Stimulated activated CD4-positive, alpha-beta T cell treated with anti-CD3 and anti-CD28 coated beads, TNF-alpha, amount 100 ng/mL, for 24 hours (primary cell): ENCODE measurements around the gene KANSL1.
"Not testable (repeated sequence)": the region's sequence is repeated elsewhere in the genome, so short reads cannot be mapped to it uniquely, and the experiment has no call there.

Source experiments
- DNase-seq, 3 experiments: peaks; one replicate each; pipeline ENCODE4 v3.0.0-alpha.2; 2020; ENCODE audit warnings: low read depth in 3 of 3

Gene KANSL1

GRCh38 chr17:46115699-46116098, 77.5 kb downstream of the KANSL1 start:
- no peak for DNase-seq

- DNase-seq, result not testable (repeated sequence)
Measured at GRCh38 chr17:46111236-46111635, 82.0 kb downstream of the KANSL1 start.

GRCh38 chr17:46110219-46110618, 83.0 kb downstream of the KANSL1 start:
- DNase-seq, result no peak

GRCh38 chr17:46109603-46110189, 83.5 kb downstream of the KANSL1 start:
- DNase-seq, result no peak

GRCh38 chr17:46108550-46109110, 84.6 kb downstream of the KANSL1 start:
- no peak for DNase-seq

GRCh38 chr17:46108120-46108519, 85.1 kb downstream of the KANSL1 start:
- no peak for DNase-seq

GRCh38 chr17:46106966-46107644, 86.1 kb downstream of the KANSL1 start:
- no peak for DNase-seq

- not testable (repeated sequence) for DNase-seq
Measured at GRCh38 chr17:46102806-46103205, 90.4 kb downstream of the KANSL1 start.

- not testable (repeated sequence) for DNase-seq
Measured at GRCh38 chr17:46101785-46102617, 91.2 kb downstream of the KANSL1 start.

GRCh38 chr17:46100590-46100989, 92.6 kb downstream of the KANSL1 start:
- no peak for DNase-seq

- DNase-seq, result no peak
Measured at GRCh38 chr17:46099865-46100264, 93.4 kb downstream of the KANSL1 start.

GRCh38 chr17:46097497-46097896, 95.7 kb downstream of the KANSL1 start:
- no peak for DNase-seq

GRCh38 chr17:46092991-46093390, 100.2 kb downstream of the KANSL1 start:
- DNase-seq, result no peak

- DNase-seq, result no peak
Measured at GRCh38 chr17:46090871-46091270, 102.4 kb downstream of the KANSL1 start.

- no peak for DNase-seq
Measured at GRCh38 chr17:46089389-46089965, 103.8 kb downstream of the KANSL1 start.

GRCh38 chr17:46088595-46088994, 104.6 kb downstream of the KANSL1 start:
- DNase-seq, result no peak

GRCh38 chr17:46087871-46088270, 105.4 kb downstream of the KANSL1 start:
- not testable (repeated sequence) for DNase-seq

- DNase-seq, result no peak
Measured at GRCh38 chr17:46086821-46087220, 106.4 kb downstream of the KANSL1 start.

- no peak for DNase-seq
Measured at GRCh38 chr17:46085522-46085921, 107.7 kb downstream of the KANSL1 start.

GRCh38 chr17:46082257-46082656, 111.0 kb downstream of the KANSL1 start:
- no peak for DNase-seq

GRCh38 chr17:46081018-46081320, 112.3 kb downstream of the KANSL1 start:
- DNase-seq, result no peak
